Loucy (cell line): ENCODE data around the gene CLEC16A.

ENCODE experiments used
- CTCF ChIP-seq: fragments of 200-600 bp; sonication (generic); conservative IDR thresholded peaks from 2 replicates; pipeline ENCODE4 v1.5.1; 2014; ENCODE audit warnings: mild to moderate bottlenecking, antibody characterized with exemption, low read length
- EZH2phosphoT487 ChIP-seq: fragments of 200-600 bp; IDR thresholded peaks from 2 replicates; pipeline ENCODE4 v1.6.1; 2018; ENCODE audit warnings: antibody characterized with exemption, mild to moderate bottlenecking, moderate library complexity, borderline replicate concordance

GRCh38 chr16:11049396-11050059 is 105.2 kb downstream of the CLEC16A start:
- TF ChIP-seq CTCF (no peak), EZH2phosphoT487 (no peak)
